ENCODE results near the gene UNKL.
A peak's percentile ranks its signal among the peaks of the same experiment; 100 is the strongest.

The UNKL gene

DNA sequence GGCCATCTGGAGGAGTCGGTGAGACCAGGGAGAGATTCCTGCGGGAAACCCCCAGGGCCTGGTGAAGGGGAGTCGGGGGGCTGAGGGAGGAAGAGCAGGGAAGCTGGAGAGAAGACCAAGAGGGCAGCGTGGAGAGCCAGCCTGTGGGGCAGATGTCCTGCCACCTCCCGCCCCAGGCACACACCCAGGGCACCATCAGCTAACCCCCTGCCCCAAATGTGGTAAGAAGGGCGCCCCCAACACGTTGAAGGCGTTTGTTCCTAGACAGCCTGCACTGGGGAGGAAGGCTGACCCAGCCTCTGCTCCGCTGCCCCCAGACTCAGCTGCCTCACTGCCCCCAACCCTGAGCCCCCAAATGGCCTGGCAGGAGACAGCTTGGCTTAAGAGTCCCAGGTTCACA is 79.8 kb downstream of the UNKL start:
- ChIA-PET POLR2A (no interaction called here), CTCF (interaction anchor here (1.3 kb wide), 1 partner anchor 19 kb away, joined by 3 read pairs; no protein-coding TSS in a partner anchor)
- no peak for DNase-seq (ENCODE audit: extremely low spot score)
- TF ChIP-seq CTCF (IDR thresholded peaks at IDR 0.05; ENCODE audit: control extremely low read depth, extremely low read depth, low read depth, missing control alignments): no peak

GRCh38 chr16:1333854-1334700 is 80.4 kb downstream of the UNKL start:
- ChIA-PET CTCF (interaction anchor here (1.0 kb wide), 1 partner anchor 8 kb away, joined by 3 read pairs; no protein-coding TSS in a partner anchor), POLR2A (interaction anchor here (0.6 kb wide), 1 partner anchor 854 kb away, joined by 3 read pairs; no protein-coding TSS in a partner anchor)
- TF ChIP-seq CTCF (IDR thresholded peaks at IDR 0.05; ENCODE audit: control extremely low read depth, extremely low read depth, low read depth, missing control alignments): no peak
- DNase-seq (ENCODE audit: extremely low spot score): no peak

GRCh38 chr16:1333149-1333812 is 81.2 kb downstream of the UNKL start, which contains the start of gene BAIAP3:
Gene BAIAP3 (plus strand): TSS chr16:1333645. CDS start chr16:1338550, 4,905 bp downstream.
- ChIA-PET CTCF (interaction anchor here (1.0 to 1.5 kb wide), 2 partner anchors 9 to 30 kb away, joined by 3 to 4 read pairs; no protein-coding TSS in a partner anchor), POLR2A (interaction anchor here (0.6 kb wide), 1 partner anchor 854 kb away, joined by 3 read pairs; no protein-coding TSS in a partner anchor)
- no peak for TF ChIP-seq CTCF (IDR thresholded peaks at IDR 0.05; ENCODE audit: control extremely low read depth, extremely low read depth, low read depth, missing control alignments)
- peak; percentile 77 for DNase-seq (ENCODE audit: extremely low spot score)

- ChIA-PET POLR2A (interaction anchor here (0.8 kb wide), 1 partner anchor 10 kb away, joined by 3 read pairs; no protein-coding TSS in a partner anchor), CTCF (interaction anchor here (0.8 to 1.5 kb wide), 3 partner anchors 9 to 31 kb away, joined by 3 to 4 read pairs (median 4); no protein-coding TSS in a partner anchor)
- DNase-seq (ENCODE audit: extremely low spot score): no peak
Observed at GRCh38 chr16:1332618-1333148, 81.8 kb downstream of the UNKL start.

DNA sequence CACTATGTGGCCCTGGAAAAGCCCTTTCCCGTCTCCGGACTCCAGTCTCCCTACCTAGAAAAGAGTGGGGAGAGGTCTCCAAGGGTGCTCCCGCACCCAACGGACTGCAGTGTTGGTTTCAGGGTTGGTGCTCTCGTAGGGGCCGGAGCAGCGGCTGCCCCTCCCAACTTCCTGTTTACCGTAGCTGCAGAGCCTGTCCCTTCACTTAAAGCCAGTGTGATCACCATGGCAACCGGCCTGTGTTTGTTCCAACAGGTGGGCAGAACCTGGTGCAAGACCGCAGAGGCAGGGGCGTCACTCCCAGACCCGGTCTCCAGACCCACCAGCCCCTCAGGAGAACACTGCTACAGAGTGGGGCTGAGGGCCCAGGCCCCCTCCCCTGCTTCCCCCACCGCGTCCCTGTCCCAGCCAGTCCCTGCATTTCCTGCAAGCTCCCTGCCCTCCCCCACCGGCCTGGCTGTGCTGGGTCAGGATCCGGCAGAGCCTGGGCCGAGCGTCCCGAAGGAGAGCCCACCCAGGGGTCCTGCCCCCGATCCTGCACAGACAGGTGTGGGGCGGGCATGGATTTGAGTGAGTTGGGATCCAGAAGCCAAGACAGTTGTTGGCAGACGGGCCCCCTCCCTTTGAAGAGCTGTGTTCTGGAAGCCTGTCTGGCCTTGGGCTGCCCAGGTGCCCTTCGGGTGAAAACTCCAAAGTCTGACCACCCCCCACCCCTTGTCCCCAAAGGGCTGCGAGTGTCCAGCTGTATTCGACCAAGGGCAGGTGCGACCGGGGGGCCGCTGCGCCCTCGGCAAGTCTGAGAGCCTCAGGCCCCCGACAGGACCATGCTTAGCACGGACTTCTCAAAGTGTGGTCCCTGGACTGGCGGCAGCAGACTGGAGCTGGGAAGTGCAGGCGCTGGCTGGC is 82.5 kb downstream of the UNKL start:
- POLR2A ChIA-PET: interaction anchor here (0.8 kb wide), 1 partner anchor 11 kb away, joined by 3 read pairs; no protein-coding TSS in a partner anchor

More at GRCh38 chr16:1332618-1333148, 81.8 kb downstream of the UNKL start:
- TF ChIP-seq CTCF (IDR thresholded peaks at IDR 0.05; ENCODE audit: control extremely low read depth, extremely low read depth, low read depth, missing control alignments): no peak

More for the DNA sequence above, 82.5 kb downstream of the UNKL start:
- TF ChIP-seq CTCF (IDR thresholded peaks at IDR 0.05; ENCODE audit: control extremely low read depth, extremely low read depth, low read depth, missing control alignments): no peak
- DNase-seq (ENCODE audit: extremely low spot score): peak; percentile 88
- CTCF ChIA-PET: interaction anchor here (0.8 to 1.5 kb wide), 3 partner anchors 8 to 31 kb away, joined by 3 to 4 read pairs (median 4); no protein-coding TSS in a partner anchor

All from GM10248 (cell line).